VCaP (cell line): ENCODE data around the gene ADAMTS19.

ENCODE experiments used
- H3K27ac ChIP-seq: fragments of 450-650 bp; 2 replicates; pipeline ENCODE4 v1.5.1; 2017
- TF ChIP-seq, protein P1 (sequence below): fragments of 450-650 bp; conservative IDR thresholded peaks from 2 replicates; pipeline ENCODE4 v1.5.1; 2017; ENCODE audit warnings: mild to moderate bottlenecking, moderate library complexity

The ADAMTS19 gene

DNA sequence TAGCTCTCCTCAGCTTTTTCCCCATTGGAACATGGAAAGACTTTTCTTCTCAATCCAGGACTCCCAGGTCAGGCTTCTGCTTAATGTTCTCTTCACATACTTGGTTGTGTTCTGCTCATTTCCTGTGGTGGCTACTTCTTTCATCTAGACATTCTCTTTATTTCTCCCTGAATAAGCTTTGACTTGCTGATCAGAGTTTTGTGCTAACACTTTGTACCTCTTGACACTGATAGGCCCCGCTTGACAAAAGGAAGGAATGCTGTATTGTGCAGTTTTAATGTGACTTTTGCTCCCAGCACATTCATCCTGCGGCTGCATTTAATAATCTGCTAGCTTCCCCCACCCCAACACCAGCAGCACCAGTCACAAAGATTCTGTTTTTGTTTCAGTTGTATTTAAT, 196.9 kb downstream of the ADAMTS19 start:
- TF ChIP-seq, protein P1, sequence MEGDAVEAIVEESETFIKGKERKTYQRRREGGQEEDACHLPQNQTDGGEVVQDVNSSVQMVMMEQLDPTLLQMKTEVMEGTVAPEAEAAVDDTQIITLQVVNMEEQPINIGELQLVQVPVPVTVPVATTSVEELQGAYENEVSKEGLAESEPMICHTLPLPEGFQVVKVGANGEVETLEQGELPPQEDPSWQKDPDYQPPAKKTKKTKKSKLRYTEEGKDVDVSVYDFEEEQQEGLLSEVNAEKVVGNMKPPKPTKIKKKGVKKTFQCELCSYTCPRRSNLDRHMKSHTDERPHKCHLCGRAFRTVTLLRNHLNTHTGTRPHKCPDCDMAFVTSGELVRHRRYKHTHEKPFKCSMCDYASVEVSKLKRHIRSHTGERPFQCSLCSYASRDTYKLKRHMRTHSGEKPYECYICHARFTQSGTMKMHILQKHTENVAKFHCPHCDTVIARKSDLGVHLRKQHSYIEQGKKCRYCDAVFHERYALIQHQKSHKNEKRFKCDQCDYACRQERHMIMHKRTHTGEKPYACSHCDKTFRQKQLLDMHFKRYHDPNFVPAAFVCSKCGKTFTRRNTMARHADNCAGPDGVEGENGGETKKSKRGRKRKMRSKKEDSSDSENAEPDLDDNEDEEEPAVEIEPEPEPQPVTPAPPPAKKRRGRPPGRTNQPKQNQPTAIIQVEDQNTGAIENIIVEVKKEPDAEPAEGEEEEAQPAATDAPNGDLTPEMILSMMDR, result no peak
- H3K27ac ChIP-seq, result no peak overlapping the region

DNA sequence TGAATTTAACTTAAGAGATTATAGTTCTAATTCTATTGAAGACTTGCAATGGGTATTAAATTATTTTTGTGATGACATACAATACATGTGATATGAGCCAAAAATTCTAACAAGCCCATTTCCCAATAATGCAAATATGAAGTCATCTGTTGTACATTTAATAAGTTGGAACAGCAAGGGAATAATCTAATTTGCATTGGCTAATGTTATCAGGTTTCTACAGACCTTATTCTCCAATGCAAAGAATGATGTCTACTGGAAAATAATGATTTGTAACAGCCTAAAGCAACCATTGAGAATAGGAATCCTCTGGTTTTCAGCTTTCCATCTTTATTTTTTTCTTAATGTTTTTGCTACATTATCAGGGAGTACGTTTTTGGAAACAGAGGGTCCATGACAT, 198.7 kb downstream of the ADAMTS19 start:
- TF ChIP-seq, protein P1, result no peak
- H3K27ac ChIP-seq, result no peak overlapping the region

- TF ChIP-seq, protein P1, result no peak
Measured at GRCh38 chr5:129661366-129662035, 201.4 kb downstream of the ADAMTS19 start.

DNA sequence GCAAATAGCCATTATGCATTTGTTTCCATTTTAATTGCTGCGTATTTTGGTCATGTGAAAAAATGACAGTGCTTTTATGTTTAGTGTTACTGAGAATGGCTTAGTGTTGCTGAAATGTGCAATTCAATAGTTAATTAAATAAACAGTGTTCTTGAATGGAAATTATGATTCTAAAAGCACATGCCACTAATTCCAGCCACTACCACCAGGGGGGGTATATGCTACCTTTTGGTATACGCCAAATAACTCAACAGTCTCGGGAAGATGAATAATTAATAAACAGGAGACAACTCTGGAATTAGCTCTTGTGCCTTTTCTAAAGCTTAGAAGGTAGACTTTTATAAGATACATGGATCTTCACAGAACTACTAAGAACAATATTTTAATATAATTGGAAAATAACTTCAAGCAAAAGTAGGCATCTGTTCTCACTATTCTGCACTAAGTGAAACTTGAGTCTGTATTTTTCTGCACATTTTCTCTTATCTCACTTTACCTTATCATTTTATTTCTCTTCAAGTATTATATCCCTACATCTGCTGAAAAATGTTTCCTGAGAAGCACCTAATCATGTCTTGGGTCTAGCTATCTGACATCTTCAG, 204.3 kb downstream of the ADAMTS19 start:
- TF ChIP-seq, protein P1, result peak; percentile 80
- H3K27ac ChIP-seq, result no peak overlapping the region

More at GRCh38 chr5:129661366-129662035, 201.4 kb downstream of the ADAMTS19 start:
- no peak overlapping the region for H3K27ac ChIP-seq

GRCh38 chr5:129670957-129671500, 210.9 kb downstream of the ADAMTS19 start:
- no peak overlapping the region for H3K27ac ChIP-seq
- TF ChIP-seq, protein P1, result no peak

DNA sequence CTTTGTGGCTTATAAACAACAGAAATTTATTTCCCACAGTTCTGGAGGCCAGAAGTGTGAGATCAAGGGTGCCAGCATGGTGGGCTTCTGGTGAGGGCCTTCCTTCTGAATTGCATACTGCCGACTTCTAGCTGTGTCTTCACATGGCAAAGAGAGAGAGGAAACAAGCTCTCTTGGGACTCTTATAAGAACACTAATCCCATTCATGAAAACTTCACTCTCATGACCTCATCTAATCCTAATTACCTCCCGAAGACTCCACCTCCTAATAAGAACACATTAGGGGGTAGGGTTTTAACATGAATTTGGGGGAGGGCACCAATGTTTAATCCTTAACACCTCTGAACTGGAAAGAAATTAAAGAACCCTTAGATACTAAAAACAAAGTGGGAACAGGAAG, 211.9 kb downstream of the ADAMTS19 start:
- TF ChIP-seq, protein P1, result no peak
- H3K27ac ChIP-seq, result no peak overlapping the region

DNA sequence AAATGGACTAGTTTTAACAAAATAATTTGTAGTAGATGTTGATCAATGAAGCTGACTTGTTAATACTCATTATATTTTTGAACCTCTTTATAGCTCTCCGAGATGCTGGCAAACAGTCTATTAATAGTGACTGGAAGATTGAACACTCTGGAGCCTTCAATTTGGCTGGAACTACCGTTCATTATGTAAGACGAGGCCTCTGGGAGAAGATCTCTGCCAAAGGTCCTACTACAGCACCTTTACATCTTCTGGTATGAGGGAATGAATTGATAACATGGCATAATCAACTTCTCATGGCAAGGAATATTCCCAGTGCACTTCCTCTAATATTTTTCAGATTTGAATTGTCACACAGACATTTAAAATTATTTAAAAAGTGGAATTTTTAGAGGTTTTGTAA, 219.6 kb downstream of the ADAMTS19 start:
- no peak overlapping the region for H3K27ac ChIP-seq
- TF ChIP-seq, protein P1, result no peak
